ENCODE measurements around the gene NEXN. TPM values are rescaled to one million over a fixed set of nuclear protein-coding genes. Genes with fewer than 3 reads are reported as not detected.

NEXN gene
- total RNA-seq, 4 donors from 2014 or later, result 5.6 to 38.0 (median 10.5) TPM

- Histone ChIP-seq H3K4me1 (peaks cover 0 to 10% (median 0%) of the 10 kb centered on the region in 4 donors), H3K4me3 (peak overlapping the region; percentile 51 to 78 (median 58)), H3K36me3 (no peaks in the 10 kb centered on the region), H3K27me3 (no peaks in the 10 kb centered on the region), H3K27ac (peak overlapping the region; percentile 54 to 92 (median 78)), H3K9me3 (no peaks in the 10 kb centered on the region)
- no peak for TF ChIP-seq POLR2A (IDR thresholded peaks at IDR 0.05)
- no peak for TF ChIP-seq CTCF (IDR thresholded peaks at IDR 0.05)
- DNase-seq, result peak in 2 of 3 donors; percentile 49 to 58
Observed at GRCh38 chr1:77888781-77889642, 588 bp downstream of the NEXN start.

GRCh38 chr1:77889671-77890070, 1.2 kb downstream of the NEXN start:
- no peak for DNase-seq
- peak overlapping the region in 2 of 4 donors; percentile 54 to 92 for H3K27ac ChIP-seq
- H3K27me3 ChIP-seq, result no peaks in the 10 kb centered on the region
- H3K4me3 ChIP-seq, result peak overlapping the region in 3 of 4 donors; percentile 51 to 78 (median 63)
- H3K4me1 ChIP-seq, result peaks cover 0 to 10% (median 0%) of the 10 kb centered on the region in 4 donors
- TF ChIP-seq POLR2A (IDR thresholded peaks at IDR 0.05) (no peak), CTCF (IDR thresholded peaks at IDR 0.05) (no peak)
- H3K9me3 ChIP-seq, result no peaks in the 10 kb centered on the region
- no peaks in the 10 kb centered on the region for H3K36me3 ChIP-seq

- no peak overlapping the region for H3K27ac ChIP-seq
- H3K27me3 ChIP-seq, result no peaks in the 10 kb centered on the region
- no peaks in the 10 kb centered on the region for H3K9me3 ChIP-seq
- H3K4me3 ChIP-seq, result peak overlapping the region in 1 of 4 donors; percentile 78
- TF ChIP-seq CTCF (IDR thresholded peaks at IDR 0.05), result no peak
- TF ChIP-seq POLR2A (IDR thresholded peaks at IDR 0.05), result no peak
- DNase-seq, result no peak
- H3K36me3 ChIP-seq, result no peaks in the 10 kb centered on the region
- H3K4me1 ChIP-seq, result peaks cover 0 to 10% (median 0%) of the 10 kb centered on the region in 4 donors
Observed at GRCh38 chr1:77891200-77891599, 2.8 kb downstream of the NEXN start.

- H3K4me1 ChIP-seq, result no peaks in the 10 kb centered on the region
- no peaks in the 10 kb centered on the region for H3K27me3 ChIP-seq
- H3K9me3 ChIP-seq, result no peaks in the 10 kb centered on the region
- no peaks in the 10 kb centered on the region for H3K36me3 ChIP-seq
- no peak for DNase-seq
- no peak overlapping the region for H3K27ac ChIP-seq
- no peak for TF ChIP-seq POLR2A (IDR thresholded peaks at IDR 0.05)
- TF ChIP-seq CTCF (IDR thresholded peaks at IDR 0.05), result no peak
- no peak overlapping the region for H3K4me3 ChIP-seq
Observed at GRCh38 chr1:77899647-77900320, 11.4 kb downstream of the NEXN start.

- H3K27me3 ChIP-seq, result no peaks in the 10 kb centered on the region
- no peaks in the 10 kb centered on the region for H3K4me1 ChIP-seq
- no peaks in the 10 kb centered on the region for H3K9me3 ChIP-seq
- peak in 5 of 6 experiments; percentile 24 to 70 (median 63) for TF ChIP-seq CTCF (IDR thresholded peaks at IDR 0.05)
- no peak for TF ChIP-seq POLR2A (IDR thresholded peaks at IDR 0.05)
- no peak overlapping the region for H3K4me3 ChIP-seq
- H3K36me3 ChIP-seq, result no peaks in the 10 kb centered on the region
- H3K27ac ChIP-seq, result no peak overlapping the region
- DNase-seq, result peak in 1 of 3 donors; percentile 55
Observed at GRCh38 chr1:77900687-77901293, 12.4 kb downstream of the NEXN start.

Data from Peyer's patch (tissue), 4 donors.